Measurements from ENCODE around the gene PHETA2. TPM values are rescaled to one million over a fixed set of nuclear protein-coding genes. Genes with fewer than 3 reads are reported as not detected.

PHETA2 gene
- total RNA-seq, 1 experiment from 2014 or later, result 2.6 TPM

GRCh38 chr22:42074846-42075676 is 1.0 kb downstream of the PHETA2 start:
- peaks cover 5% of the 10 kb centered on the region for H3K23me2 ChIP-seq (ENCODE audit: insufficient read length, low read depth, low read length, poor library complexity, severe bottlenecking)
- no peak overlapping the region for H2BK15ac ChIP-seq (ENCODE audit: low read depth, low read length)
- H3K4ac ChIP-seq (ENCODE audit: low read depth, low read length), result no peak overlapping the region
- peaks cover 6% of the 10 kb centered on the region; the same call in 1 of the 2 replicates for H3K27me3 Mint-ChIP-seq (ENCODE audit: low read depth)
- H3K4me1 Mint-ChIP-seq, result peaks cover 25 to 30% of the 10 kb centered on the region in 2 experiments
- no peak for DNase-seq
- H3K27me3 ChIP-seq (ENCODE audit: insufficient read depth, low read length), result no peaks in the 10 kb centered on the region
- no peak overlapping the region for H4K5ac ChIP-seq (ENCODE audit: insufficient read length, low read depth, low read length)
- no peaks in the 10 kb centered on the region for H3K79me2 ChIP-seq (ENCODE audit: insufficient read depth, low read length)
- no peaks in the 10 kb centered on the region for H3K4me1 ChIP-seq (ENCODE audit: insufficient read depth, low read length)
- no peak overlapping the region for H3K14ac ChIP-seq (ENCODE audit: insufficient read depth, low read length)
- no peaks in the 10 kb centered on the region; a peak in 1 of 5 replicates for H3K9me3 Mint-ChIP-seq
- H2AFZ ChIP-seq (ENCODE audit: low read length), result no peak overlapping the region
- H3K9me3 ChIP-seq (ENCODE audit: control insufficient read depth, low read depth, low read length), result no peaks in the 10 kb centered on the region
- no CpG with 5 or more reads among the region's 9 CpGs for WGBS (ENCODE audit: extremely low coverage, insufficient read length, low lambda C conversion rate)
- H3K36me3 Mint-ChIP-seq (ENCODE audit: insufficient read depth in 1 of 3, low read depth in 3 of 3), result peaks cover 0 to 1% (median 0%) of the 10 kb centered on the region in 3 experiments; a peak in 2 of 7 replicates
- no peak overlapping the region for H3K18ac ChIP-seq (ENCODE audit: insufficient read length, low read depth, low read length)
- H2AK5ac ChIP-seq (ENCODE audit: insufficient read length, low read length), result no peak overlapping the region
- H2BK12ac ChIP-seq (ENCODE audit: insufficient read length, low read depth, low read length), result no peak overlapping the region
- H3T11ph ChIP-seq (ENCODE audit: low read length), result no peak overlapping the region
- no peak overlapping the region for H2BK5ac ChIP-seq (ENCODE audit: insufficient read length, low read length)
- H3K4me2 ChIP-seq (ENCODE audit: insufficient read depth, insufficient read length, low read length), result no peak overlapping the region
- no peaks in the 10 kb centered on the region for H4K20me1 ChIP-seq (ENCODE audit: control insufficient read depth, insufficient read depth, insufficient read length)
- H3K9ac ChIP-seq (ENCODE audit: extremely low read depth, insufficient read length, low read length), result no peak overlapping the region
- no peak overlapping the region for H3K27ac ChIP-seq (ENCODE audit: insufficient read length, low read depth, low read length)
- H3K79me1 ChIP-seq (ENCODE audit: insufficient read depth, low read depth, low read length, poor library complexity, severe bottlenecking), result no peaks in the 10 kb centered on the region
- H3K27ac Mint-ChIP-seq, result no peak overlapping the region; a peak in 1 of 7 replicates
- no peak overlapping the region for H3K23ac ChIP-seq (ENCODE audit: insufficient read length, low read depth, low read length)
- H2BK120ac ChIP-seq (ENCODE audit: low read depth, low read length, poor library complexity, severe bottlenecking), result no peak overlapping the region
- no peak overlapping the region for H3K4me3 Mint-ChIP-seq
- TF ChIP-seq, protein P1, sequence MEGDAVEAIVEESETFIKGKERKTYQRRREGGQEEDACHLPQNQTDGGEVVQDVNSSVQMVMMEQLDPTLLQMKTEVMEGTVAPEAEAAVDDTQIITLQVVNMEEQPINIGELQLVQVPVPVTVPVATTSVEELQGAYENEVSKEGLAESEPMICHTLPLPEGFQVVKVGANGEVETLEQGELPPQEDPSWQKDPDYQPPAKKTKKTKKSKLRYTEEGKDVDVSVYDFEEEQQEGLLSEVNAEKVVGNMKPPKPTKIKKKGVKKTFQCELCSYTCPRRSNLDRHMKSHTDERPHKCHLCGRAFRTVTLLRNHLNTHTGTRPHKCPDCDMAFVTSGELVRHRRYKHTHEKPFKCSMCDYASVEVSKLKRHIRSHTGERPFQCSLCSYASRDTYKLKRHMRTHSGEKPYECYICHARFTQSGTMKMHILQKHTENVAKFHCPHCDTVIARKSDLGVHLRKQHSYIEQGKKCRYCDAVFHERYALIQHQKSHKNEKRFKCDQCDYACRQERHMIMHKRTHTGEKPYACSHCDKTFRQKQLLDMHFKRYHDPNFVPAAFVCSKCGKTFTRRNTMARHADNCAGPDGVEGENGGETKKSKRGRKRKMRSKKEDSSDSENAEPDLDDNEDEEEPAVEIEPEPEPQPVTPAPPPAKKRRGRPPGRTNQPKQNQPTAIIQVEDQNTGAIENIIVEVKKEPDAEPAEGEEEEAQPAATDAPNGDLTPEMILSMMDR (conservative IDR thresholded peaks at IDR 0.05), result no peak
- H4K8ac ChIP-seq (replicated peaks; ENCODE audit: insufficient read length, low read depth, low read length), result no peak overlapping the region
- H2BK20ac ChIP-seq (ENCODE audit: low read depth, low read length, poor library complexity, severe bottlenecking), result no peak overlapping the region
- H3K56ac ChIP-seq (ENCODE audit: insufficient read length, low read depth, low read length), result no peak overlapping the region
- no peak overlapping the region for H4K91ac ChIP-seq (ENCODE audit: insufficient read length, low read depth, low read length)

Measured in H9 (cell line).